Liver (tissue), 9 donors: ENCODE results near the gene STARD9. TPM values are rescaled to one million over a fixed set of nuclear protein-coding genes. Genes with fewer than 3 reads are reported as not detected.
"Not testable (repeated sequence)": the region's sequence is repeated elsewhere in the genome, so short reads cannot be mapped to it uniquely, and the experiment has no call there.

Experiments used
- DNase-seq: peaks from one replicate; pipeline ENCODE4 v3.0.0-alpha.2; 2017; ENCODE audit warnings: low spot score
- H3K27ac ChIP-seq, 2 donors: one replicate each; pipeline ENCODE4 v1.7.0; 2013; ENCODE audit warnings: inconsistent platforms in 2 of 2, low read length in 2 of 2, control low read depth in 1 of 2, low read depth in 1 of 2, mild to moderate bottlenecking in 1 of 2
- H3K27me3 ChIP-seq, 4 donors: one replicate each; pipeline versions ENCODE4 v1.6.1 to v1.7.0; 2013; ENCODE audit warnings: low read length in 3 of 4, inconsistent platforms in 1 of 4, mild to moderate bottlenecking in 1 of 4, moderate library complexity in 1 of 4; ENCODE audit not compliant: control insufficient read depth in 4 of 4, insufficient read depth in 4 of 4
- H3K36me3 ChIP-seq, 4 donors: one replicate each; pipeline versions ENCODE4 v1.6.1 to v1.7.0; 2013; ENCODE audit warnings: low read length in 3 of 4, mild to moderate bottlenecking in 3 of 4, low read depth in 1 of 4, moderate library complexity in 1 of 4; ENCODE audit not compliant: control insufficient read depth in 4 of 4, insufficient read depth in 3 of 4
- H3K4me1 ChIP-seq, 4 donors: one replicate each; pipeline versions ENCODE4 v1.6.1 to v1.7.0; 2013; ENCODE audit warnings: low read length in 3 of 4, mild to moderate bottlenecking in 3 of 4, moderate library complexity in 1 of 4; ENCODE audit not compliant: control insufficient read depth in 4 of 4, insufficient read depth in 4 of 4
- H3K4me3 ChIP-seq, 3 donors: one replicate each; pipeline versions ENCODE4 v1.6.1 to v1.7.0; 2013; ENCODE audit warnings: low read length in 3 of 3, control low read depth in 1 of 3, low read depth in 1 of 3, mild to moderate bottlenecking in 1 of 3
- H3K9ac ChIP-seq, 2 donors: one replicate each; pipeline ENCODE4 v1.7.0; 2013; ENCODE audit warnings: low read length in 2 of 2, mild to moderate bottlenecking in 2 of 2, moderate library complexity in 2 of 2, control low read depth in 1 of 2, low read depth in 1 of 2
- H3K9me3 ChIP-seq, 4 donors: one replicate each; pipeline versions ENCODE4 v1.6.1 to v1.7.0; 2013; ENCODE audit warnings: low read length in 3 of 4; ENCODE audit not compliant: control insufficient read depth in 4 of 4
- ATF3 ChIP-seq: IDR thresholded peaks from 2 replicates; pipeline ENCODE4 v1.6.1; 2016; ENCODE audit warnings: antibody characterized with exemption
- CTCF ChIP-seq: fragments of 150-350 bp; IDR thresholded peaks from 2 replicates; pipeline ENCODE4 v1.5.1; 2017; ENCODE audit warnings: improper control_type of control experiment, low read depth, low read length; ENCODE audit not compliant: missing input control
- EGR1 ChIP-seq, 2 donors: IDR thresholded peaks; 2 replicates each; pipeline ENCODE4 v1.6.1; 2016 to 2018; ENCODE audit warnings: antibody characterized with exemption in 2 of 2, low read depth in 2 of 2
- FOXA1 ChIP-seq: IDR thresholded peaks from 2 replicates; pipeline ENCODE4 v1.6.1; 2016; ENCODE audit warnings: antibody characterized with exemption
- FOXA2 ChIP-seq: IDR thresholded peaks from 2 replicates; pipeline ENCODE4 v1.6.1; 2016; ENCODE audit warnings: antibody characterized with exemption
- HNF4A ChIP-seq, 2 donors: conservative IDR thresholded peaks; 2 replicates each; pipeline ENCODE4 v1.6.1; 2016; ENCODE audit warnings: antibody characterized with exemption in 2 of 2, mild to moderate bottlenecking in 2 of 2
- JUND ChIP-seq, 2 donors: IDR thresholded peaks; 2 replicates each; pipeline ENCODE4 v1.6.1; 2016; ENCODE audit warnings: antibody characterized with exemption in 2 of 2
- MAX ChIP-seq: IDR thresholded peaks from 2 replicates; pipeline ENCODE4 v1.6.1; 2016; ENCODE audit warnings: antibody characterized with exemption
- NR2F2 ChIP-seq: IDR thresholded peaks from 2 replicates; pipeline ENCODE4 v1.6.1; 2016; ENCODE audit warnings: antibody characterized with exemption
- RAD21 ChIP-seq, 2 donors: IDR thresholded peaks; 2 replicates each; pipeline ENCODE4 v1.6.1; 2016; ENCODE audit warnings: antibody characterized with exemption in 2 of 2, mild to moderate bottlenecking in 2 of 2
- REST ChIP-seq: IDR thresholded peaks from 2 replicates; pipeline ENCODE4 v1.6.1; 2016; ENCODE audit warnings: antibody characterized with exemption, mild to moderate bottlenecking
- RXRA ChIP-seq, 2 donors: IDR thresholded peaks; 2 replicates each; pipeline ENCODE4 v1.6.1; 2017 to 2018; ENCODE audit warnings: antibody characterized with exemption in 2 of 2, mild to moderate bottlenecking in 1 of 2
- SP1 ChIP-seq: IDR thresholded peaks from 2 replicates; pipeline ENCODE4 v1.6.1; 2018; ENCODE audit warnings: antibody characterized with exemption, mild to moderate bottlenecking
- TAF1 ChIP-seq: conservative IDR thresholded peaks from 2 replicates; pipeline ENCODE4 v1.6.1; 2016; ENCODE audit warnings: antibody characterized with exemption, mild to moderate bottlenecking
- YY1 ChIP-seq: IDR thresholded peaks from 2 replicates; pipeline ENCODE4 v1.6.1; 2016; ENCODE audit warnings: antibody characterized with exemption, mild to moderate bottlenecking
- ZBTB33 ChIP-seq: IDR thresholded peaks from 2 replicates; pipeline ENCODE4 v1.6.1; 2016; ENCODE audit warnings: antibody characterized with exemption
- WGBS: extraction: QIAGEN DNeasy Blood & Tissue Kit; methylation state at CpG from one replicate; pipeline ENCODE4 v1.1.7; 2013; 5-methylcytosine and 5-hydroxymethylcytosine counted together
- polyA plus RNA-seq, 2 donors: library from polyadenylated mRNA; stranded (reverse) in 1 of 2; unstranded in 1 of 2; fragments of 200-250 nt in 1 of 2; fragments of >200 nt in 1 of 2; fragmentation: Nextera tagmentation in 1 of 2; extraction: Ambion mirVana in 1 of 2; gene quantifications; one replicate each; pipeline versions ENCODE4 v1.2.1 to v1.2.3, GENCODE V29; 2013 to 2015
- total RNA-seq, 2 donors: library from RNA; depleted of rRNA; stranded (reverse); fragments of >200 nt; gene quantifications; one replicate each; pipeline ENCODE4 v1.2.3, GENCODE V29; 2014
- donor health status: healthy.
- donor health status: healthy.
- donor health status: healthy.
- donor health status: healthy.
- donor health status: healthy.

The STARD9 gene
- total and polyA plus RNA-seq, 4 donors: 0.26 to 3.9 (median 0.54) TPM

- no peak for TF ChIP-seq FOXA1
- no peaks in the 10 kb centered on the region for H3K9me3 ChIP-seq
- peaks cover 0 to 12% (median 7%) of the 10 kb centered on the region in 4 donors for H3K4me1 ChIP-seq
- H3K4me3 ChIP-seq: no peak overlapping the region
- no peak overlapping the region for H3K9ac ChIP-seq
- no peaks in the 10 kb centered on the region for H3K27me3 ChIP-seq
- 77% methylated on average over 4 of the region's 4 CpGs for WGBS
- no peak overlapping the region for H3K27ac ChIP-seq
- H3K36me3 ChIP-seq: no peaks in the 10 kb centered on the region
- DNase-seq: no peak
Measured at GRCh38 chr15:42595626-42596240, 20.3 kb downstream of the STARD9 start.

- not testable (repeated sequence) for H3K9ac ChIP-seq, H3K4me3 ChIP-seq, H3K27me3 ChIP-seq, DNase-seq, H3K36me3 ChIP-seq, H3K9me3 ChIP-seq, H3K4me1 ChIP-seq, H3K27ac ChIP-seq
- WGBS: 96% methylated on average over 30 of the region's 30 CpGs
Measured at GRCh38 chr15:42601316-42601715, 25.9 kb downstream of the STARD9 start.

- 55% methylated on average over 3 of the region's 3 CpGs for WGBS
- no peak overlapping the region for H3K4me3 ChIP-seq
- H3K27ac ChIP-seq: no peak overlapping the region
- H3K36me3 ChIP-seq: no peaks in the 10 kb centered on the region
- H3K27me3 ChIP-seq: no peaks in the 10 kb centered on the region
- no peak overlapping the region for H3K9ac ChIP-seq
- no peaks in the 10 kb centered on the region for H3K4me1 ChIP-seq
- TF ChIP-seq TAF1 (no peak), ZBTB33 (no peak), YY1 (no peak), NR2F2 (no peak), ATF3 (no peak), RAD21 (IDR thresholded peaks at IDR 0.05) (no peak), FOXA2 (no peak), JUND (IDR thresholded peaks at IDR 0.05) (no peak), MAX (no peak), SP1 (no peak), FOXA1 (no peak), RXRA (IDR thresholded peaks at IDR 0.05) (no peak), REST (no peak), HNF4A (conservative IDR thresholded peaks at IDR 0.05) (no peak), CTCF (no peak), EGR1 (IDR thresholded peaks at IDR 0.05; ENCODE audit: low read depth in 2 of 2) (no peak)
- no peak for DNase-seq
- no peaks in the 10 kb centered on the region for H3K9me3 ChIP-seq
Measured at GRCh38 chr15:42602501-42602900, 27.1 kb downstream of the STARD9 start.
